Fibroblast of skin of left biceps (primary cell): ENCODE measurements around the gene ARG2.

Experiments used
- DNase-seq, 2 experiments: peaks; one replicate each; pipeline ENCODE4 v3.0.0-alpha.2; 2013; ENCODE audit warnings: low read depth in 2 of 2

Gene ARG2

DNA sequence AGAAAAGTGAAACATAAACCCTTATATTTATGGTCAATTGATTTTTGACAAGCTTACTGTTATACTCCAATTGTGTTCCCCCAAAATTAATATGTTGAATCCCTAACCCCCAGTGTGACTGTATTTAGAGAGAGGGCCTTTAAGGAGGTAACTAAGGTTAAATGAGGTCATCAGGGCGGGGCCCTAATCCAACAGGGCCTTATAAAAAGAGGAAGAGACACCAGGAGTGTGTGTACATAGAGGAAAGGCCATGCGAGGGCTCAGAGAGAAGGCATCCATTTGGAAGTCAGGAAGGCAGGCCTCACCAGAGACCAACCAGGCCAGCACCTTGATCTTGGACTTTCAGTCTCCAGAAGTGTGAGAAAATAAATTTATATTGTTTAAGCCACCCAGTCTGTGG, 61.2 kb downstream of the ARG2 start:
- no peak for DNase-seq

DNA sequence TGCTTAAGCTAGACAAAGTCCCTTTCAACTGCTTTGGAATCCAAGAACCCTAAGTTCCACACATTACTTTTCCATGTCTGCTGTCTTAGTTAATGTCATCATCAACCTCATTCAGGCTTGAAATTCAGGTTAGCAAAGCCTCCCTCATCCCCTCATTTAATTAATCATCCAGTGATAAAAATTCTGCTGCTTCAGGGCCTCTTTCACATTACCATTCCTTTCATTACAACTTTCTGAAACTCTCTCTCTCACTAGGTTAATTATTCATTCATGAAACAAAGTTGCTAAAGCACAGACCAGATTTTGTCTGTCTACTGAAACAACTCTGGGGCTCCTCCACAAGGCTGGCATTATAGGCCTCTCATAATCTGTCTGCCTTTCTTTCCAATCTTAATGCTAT, 64.1 kb downstream of the ARG2 start:
- DNase-seq, result no peak

DNA sequence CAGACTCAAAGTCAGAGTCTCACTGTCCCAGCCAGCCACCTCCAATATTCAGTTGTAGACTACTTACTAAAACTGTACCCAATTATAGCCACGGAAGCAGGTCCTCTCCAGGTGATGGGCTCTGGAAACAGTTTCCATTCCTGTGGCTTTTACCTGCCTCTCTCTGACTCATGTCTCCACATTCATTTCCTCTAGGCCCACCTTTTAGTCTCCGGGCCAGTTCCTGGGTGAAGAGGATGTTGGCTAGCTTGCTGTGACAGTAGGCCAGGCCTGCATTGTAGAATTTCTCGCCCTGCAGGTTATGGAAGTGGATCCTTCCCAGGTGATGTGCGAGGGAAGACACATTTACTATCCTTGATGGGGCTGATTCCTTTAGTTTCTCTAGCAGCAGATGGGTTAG, 70.3 kb downstream of the ARG2 start:
- DNase-seq, result no peak

DNA sequence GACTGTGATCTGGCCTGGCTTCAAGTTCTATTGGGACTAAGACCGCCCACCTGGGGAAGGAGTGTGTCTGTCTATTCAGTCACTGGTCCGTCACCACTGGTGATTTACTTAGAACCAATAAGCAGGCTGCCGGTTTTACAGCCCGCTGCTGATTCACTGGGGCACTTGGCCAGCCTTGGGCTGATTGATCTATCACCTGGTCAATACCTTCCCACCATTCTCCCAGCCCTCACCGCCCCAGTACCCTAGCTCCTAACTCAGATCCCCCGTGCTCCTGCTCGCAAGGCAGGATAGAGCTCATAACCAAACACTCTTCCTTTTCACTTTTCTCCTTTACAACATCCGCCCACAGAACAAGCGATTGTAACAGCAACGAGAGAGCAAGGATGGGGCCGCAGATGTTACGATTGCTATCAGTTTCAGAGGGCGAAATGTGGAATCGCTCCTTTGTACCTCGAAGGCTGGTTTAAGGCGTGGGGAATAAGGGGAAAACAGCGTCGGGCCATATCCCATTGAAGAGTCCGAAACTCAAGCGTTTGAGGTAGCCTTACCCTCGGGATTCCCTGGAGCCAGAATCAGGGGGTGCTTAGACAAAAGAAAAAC, 75.2 kb downstream of the ARG2 start:
- DNase-seq, result peak; percentile 42 to 44

DNA sequence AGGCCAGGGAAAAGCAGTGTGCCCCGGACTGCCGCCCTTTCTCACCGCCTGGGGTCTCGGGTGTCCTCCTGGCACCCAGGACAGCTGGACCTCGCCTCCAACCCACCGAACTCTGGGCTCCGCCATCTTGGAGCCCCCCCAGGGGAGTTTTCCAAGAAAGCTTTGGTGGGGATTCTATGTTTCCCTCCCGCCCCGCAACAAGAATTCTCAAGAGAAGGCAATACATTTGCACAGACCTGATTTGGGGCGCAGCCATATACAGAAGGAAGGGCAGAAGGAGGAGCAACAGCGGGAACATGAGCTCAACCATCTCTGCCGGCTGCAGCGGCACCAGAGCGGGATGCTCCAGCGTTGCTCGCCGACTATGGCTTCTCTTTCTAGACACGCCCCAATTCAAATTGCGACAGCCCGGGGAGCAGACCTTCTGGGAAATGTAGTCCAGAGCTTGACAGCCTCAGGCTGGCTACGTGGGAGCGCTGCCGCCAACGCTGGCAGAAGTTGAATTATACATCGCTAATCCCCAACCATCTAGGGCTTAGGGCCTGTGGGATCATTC, 75.8 kb downstream of the ARG2 start, which contains the start of gene RDH11:
Gene RDH11, minus strand, starts transcription at position 371 of the 556 bp plus-strand sequence. Its CDS starts 61 bp downstream, at position 310.
- peak; percentile 70 to 77 for DNase-seq

DNA sequence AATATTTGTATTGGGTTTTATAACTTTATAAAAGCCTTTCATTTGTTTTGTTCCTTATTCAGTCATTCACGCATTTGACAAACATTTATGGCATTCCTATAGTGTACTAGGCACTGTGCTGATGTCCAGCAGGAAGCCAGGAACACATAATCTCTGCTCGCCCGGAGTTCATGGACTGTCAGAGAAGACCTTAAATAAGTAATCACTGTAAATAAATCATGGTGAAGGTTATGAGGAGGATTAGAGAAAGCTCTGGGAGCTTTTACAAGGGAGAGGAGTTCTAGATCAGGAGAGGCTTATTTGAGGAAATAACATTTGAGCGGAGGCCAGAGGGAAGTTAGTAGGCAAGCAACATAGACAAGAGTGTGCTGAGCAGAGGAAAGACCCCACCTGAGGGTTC, 77.3 kb downstream of the ARG2 start:
- no peak for DNase-seq

DNA sequence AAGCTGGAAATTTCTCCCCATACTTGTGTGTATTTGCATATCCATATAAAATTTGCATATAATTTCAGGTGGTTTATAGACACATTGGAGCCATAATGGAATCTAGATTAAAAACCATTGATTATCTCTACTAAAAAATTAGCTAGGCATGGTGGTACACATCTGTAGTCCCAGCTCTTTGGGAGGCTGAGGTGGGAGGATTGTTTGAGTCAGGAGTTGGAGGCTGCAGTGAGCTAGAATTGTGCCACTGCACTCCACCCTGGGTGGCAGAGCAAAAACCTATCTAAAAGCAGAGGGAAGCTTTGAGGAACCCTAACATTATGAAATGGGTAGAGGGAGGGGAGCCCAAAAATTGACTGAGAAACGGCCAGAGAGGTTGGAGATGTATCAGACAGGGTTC, 78.5 kb downstream of the ARG2 start:
- DNase-seq, result no peak
